GM18519 (cell line): ENCODE results near the gene CDC42BPA.
"Not testable (repeated sequence)": the region's sequence is repeated elsewhere in the genome, so short reads cannot be mapped to it uniquely, and the experiment has no call there.

Experiments used
- ATAC-seq: cut with Tn5 transposase; IDR thresholded peaks from one replicate; pipeline ENCODE4 v1.9.1; 2021; ENCODE audit warnings: mild to moderate bottlenecking, moderate library complexity; ENCODE audit not compliant: unreplicated experiment, low FRiP score

Gene CDC42BPA

DNA sequence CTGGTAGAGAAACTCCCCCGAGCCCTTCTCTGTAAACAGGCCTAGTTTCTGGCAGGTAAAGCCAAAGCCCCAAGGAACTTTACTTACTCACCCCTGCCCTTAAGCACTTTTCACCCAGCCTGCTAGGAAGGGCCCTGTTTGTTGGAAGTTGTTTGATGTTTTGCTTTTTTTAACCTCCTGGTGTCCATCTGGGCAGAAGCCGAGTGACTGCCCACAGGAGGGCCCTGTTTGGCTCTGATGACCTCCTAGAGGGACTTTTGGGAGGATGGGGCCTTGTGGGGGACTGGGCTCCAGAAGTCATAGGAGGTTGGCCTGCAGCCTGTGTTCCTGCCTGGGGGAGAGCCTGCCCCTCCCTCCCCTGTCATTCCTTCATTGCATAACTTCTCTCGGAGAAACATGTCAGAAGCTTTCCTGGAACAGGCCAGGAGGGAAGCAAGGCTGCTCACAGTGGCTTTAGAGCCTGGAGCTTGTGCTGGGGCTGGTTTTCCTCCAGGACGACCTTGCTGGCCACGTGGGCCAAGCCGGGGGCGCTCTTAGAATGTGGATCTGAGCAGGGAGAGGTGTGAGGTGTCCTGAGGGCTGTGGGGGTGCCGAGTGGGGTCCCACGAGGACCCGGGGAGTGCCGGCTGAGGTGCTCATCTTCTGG is 344.3 kb downstream of the CDC42BPA start:
- no peak for ATAC-seq

DNA sequence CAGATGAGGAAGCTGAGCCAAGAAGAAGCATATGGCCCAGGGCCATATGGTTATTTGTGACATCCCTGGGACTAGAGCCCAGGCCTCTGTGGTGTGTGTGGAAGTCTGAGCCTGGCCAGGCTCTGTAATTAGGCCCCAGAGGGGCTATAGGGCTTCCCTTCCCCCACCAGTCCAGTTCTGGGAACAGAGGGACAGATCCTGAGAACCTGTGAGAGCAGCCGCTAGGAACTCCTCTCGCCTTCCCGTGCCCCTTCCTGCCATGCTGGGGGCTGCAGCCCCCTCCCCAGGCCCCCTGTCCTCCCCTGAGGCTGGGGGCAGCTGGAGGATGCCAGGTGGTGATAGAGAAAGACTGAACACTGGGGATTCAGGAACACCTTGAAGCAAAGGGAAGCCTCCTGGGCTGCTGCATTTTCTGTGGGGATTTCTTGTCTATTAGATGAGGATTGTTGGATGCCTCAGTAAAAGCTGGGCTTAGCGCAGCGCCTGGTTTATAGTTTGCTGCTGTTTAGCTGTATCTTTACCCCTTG is 344.9 kb downstream of the CDC42BPA start:
- ATAC-seq, result no peak

DNA sequence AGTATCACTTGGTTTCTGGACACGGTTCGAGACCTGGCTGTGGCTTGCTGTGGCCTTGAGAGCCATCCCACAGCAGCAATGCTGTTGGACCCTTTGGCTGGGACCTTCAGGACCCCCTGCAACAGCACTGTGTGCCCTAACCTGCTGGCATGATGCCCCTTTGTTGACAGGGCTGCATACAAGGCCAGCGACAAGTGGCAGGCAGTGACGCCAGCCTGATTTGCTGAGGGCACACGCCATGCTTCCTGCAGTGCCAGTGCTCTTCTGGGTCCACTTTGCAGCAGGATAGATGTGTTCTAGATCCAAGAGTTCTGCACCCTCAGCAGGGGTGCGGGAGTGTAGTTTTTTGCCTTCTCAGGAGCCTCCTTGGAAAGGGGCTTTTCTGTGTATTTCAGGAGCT is 345.4 kb downstream of the CDC42BPA start:
- no peak for ATAC-seq

DNA sequence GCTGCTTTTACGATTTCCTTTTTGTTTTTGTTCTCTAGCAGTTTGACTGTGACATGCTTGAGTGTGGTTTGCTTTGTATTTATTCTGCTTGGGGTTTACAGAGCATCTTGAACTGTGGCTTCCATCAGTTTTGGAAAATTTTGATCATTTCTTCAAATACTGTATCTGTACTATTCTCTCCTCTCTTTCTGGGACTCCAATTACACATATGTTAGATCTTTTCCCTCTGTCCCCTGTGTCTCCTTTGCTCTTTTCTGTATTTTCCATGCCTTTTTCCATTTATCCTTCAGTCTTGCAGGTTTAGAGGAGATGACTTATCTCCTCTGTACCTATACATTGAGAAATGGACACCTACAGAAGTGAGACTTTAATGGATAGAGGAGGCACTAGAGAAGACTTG is 346.5 kb downstream of the CDC42BPA start:
- ATAC-seq, result no peak

DNA sequence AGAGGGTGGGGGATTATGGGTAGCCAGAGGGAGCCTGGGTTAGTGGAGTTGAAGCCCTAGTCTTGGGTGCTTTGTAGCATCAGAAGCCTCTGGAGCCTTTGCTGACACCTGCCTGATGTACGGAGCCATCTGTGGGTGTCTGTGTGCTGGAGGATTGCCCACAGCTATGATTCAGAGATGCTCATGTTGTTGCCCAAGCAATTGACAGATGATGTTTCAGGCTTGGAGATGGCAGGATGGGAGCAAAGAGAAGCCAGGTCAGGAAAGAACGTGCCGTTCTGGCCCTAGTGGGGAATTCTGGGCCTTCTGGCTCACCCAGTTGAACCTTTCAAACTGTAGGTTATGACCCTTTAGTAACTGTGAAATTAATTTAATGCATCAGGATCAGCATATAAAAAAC is 350.6 kb downstream of the CDC42BPA start:
- ATAC-seq, result no peak

DNA sequence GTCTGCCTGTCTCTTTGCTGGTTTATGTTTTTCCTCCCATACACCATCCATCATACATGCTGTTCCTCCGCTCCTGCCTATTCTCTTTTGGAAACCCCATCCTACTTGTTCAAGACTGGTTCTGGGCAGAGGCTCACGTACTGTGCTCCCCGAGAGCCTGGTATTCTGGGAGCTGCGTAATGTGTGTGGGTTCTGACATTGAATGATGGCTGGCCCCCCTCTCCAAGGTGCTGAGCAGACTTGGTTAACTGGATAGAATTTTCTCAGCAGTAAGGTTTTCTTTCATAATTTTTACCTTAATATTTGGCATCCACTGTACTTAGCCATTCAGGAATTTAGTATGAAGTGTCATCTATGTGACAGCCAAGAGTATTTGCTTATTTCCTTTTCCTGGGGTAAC is 351.6 kb downstream of the CDC42BPA start:
- no peak for ATAC-seq

DNA sequence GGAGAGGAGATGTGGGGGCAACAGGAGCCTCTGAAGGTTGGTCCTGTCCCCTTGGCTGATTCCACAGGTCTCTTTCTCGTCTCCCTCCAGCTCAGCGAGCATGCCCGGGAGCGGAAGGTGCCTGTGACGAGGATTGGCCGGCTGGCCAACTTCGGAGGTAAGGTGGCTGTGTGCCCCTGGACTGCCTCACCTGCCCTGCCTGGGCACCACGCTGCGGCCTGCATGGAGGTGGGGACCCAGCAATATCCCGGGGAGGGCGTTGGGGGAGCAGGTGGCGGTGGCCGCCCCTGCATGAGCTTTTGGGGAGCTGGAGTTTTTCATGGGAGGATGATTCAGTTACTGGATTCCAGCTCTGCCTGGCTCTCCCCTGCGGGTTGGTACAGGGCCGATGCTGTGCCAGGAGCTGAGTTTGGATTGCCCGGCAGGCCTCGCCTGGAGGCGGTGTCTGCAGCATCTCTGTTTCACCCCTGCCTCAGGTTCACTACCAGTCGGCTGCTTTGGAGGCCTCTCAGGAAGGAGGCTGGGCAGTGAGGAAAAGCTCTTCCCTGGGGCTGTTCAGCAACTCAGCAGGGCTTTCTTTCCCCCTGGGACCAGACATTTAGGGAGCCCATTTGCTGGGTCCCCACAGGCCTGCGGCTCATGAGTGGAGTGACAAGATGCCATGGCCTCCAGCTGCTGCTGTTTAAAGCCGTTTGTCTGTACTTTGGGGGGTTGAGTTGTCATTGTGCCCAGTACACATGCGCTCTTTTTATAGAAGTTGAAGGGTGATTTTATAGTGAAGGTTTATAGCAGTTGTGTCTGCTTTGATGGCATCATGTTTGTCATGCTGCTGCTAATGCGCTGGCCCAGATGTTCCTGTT is 352.5 kb downstream of the CDC42BPA start:
- ATAC-seq, result no peak

DNA sequence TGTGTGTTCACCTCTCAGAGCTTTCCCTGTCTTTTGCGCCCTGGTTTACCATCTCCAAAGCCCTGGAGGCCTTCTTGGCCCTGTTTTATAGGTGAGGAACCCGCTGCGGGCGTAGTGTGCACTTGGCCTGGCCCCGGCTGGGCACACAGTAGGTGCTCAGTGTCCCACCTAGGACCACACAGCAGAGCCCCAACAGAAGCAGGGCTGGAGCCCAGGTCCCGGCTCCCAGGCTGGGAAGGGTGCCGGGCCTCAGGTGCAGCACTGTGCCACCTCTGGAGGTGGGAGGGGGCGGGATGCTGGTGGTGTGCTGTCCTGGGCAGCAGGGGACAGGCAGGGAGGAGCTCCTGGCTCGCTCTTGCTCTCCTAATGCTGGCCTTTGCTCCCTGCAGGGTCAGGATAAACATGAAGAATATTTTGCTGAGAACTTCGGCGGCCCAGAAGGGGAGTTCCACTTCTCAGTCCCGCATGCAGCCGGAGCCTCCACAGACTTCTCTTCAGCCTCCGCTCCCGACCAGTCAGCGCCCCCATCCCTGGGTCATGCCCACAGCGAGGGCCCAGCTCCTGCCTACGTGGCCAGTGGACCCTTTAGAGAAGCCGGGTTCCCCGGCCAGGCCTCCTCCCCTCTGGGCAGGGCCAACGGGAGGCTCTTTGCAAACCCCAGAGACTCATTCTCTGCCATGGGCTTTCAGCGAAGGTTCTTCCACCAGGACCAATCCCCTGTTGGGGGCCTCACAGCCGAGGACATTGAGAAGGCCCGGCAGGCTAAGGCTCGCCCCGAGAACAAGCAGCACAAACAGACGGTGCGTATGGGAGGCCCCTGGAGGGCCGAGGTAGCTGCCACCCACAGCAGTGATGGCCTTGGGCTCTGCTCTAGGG is 353.4 kb downstream of the CDC42BPA start:
- ATAC-seq, result no peak

DNA sequence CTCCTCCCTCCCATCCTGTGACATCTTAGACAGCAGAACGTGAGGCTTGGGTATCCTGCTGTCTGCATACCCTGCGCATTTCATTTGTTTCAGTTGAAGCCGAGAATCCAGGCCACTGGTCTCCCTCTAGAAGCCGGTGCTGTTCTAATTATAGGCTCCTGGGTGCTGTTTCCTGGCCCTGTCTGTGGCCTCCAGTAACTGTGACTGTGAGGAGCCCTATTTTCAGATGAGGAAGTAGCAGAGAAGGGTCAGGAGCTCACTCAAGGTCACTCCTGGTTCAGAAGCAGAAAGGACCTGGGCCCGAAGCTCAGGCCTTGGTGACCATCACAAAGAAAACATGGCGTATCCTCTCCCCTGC is 354.2 kb downstream of the CDC42BPA start:
- ATAC-seq, result no peak

DNA sequence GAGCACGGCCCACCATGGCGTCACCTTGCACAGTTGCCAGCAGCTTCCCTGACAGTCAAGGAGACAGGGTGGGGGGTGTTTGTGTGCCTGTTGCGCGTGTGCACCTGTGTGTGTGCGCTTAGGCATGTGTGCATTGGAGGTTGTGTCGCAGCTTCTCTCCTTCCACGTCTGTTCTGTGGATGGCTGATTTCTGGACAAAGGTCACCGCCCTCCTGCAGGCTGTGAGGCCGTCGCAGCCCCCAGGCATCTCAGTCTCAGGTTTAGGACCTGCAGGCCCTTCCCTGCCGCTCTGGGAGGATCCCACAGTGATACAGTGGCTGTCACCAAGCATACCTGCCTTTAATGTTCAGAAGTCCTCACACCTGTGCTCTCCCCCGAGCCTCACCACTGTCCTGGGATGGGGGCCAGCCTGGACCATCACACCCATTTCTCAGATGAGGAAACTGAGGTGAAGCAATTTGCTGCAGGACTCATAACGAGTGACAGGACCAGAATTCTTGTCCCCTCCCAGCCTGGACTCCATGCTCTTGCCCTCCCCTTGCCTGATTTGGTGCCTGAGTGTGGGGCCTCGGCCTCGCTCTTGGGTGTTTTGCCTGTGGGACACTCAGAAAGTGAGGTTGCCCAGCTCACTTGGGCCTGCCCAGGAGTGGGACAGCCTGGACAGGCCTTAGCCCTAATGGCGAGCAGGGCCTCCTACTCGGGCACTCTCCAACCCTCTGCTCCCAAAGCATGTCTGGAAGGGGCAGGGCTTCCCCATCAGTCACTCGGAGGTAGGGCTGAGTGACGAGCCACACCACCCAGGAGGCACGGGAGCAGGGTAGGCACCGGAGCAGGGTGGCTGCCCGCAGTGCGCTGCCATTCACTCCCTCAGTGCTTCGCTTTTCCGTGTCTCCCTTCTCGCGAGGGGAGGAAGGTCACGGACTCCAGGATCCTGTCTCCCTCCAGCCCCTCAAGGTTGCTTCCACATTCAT is 355.6 kb downstream of the CDC42BPA start:
- ATAC-seq, result no peak

DNA sequence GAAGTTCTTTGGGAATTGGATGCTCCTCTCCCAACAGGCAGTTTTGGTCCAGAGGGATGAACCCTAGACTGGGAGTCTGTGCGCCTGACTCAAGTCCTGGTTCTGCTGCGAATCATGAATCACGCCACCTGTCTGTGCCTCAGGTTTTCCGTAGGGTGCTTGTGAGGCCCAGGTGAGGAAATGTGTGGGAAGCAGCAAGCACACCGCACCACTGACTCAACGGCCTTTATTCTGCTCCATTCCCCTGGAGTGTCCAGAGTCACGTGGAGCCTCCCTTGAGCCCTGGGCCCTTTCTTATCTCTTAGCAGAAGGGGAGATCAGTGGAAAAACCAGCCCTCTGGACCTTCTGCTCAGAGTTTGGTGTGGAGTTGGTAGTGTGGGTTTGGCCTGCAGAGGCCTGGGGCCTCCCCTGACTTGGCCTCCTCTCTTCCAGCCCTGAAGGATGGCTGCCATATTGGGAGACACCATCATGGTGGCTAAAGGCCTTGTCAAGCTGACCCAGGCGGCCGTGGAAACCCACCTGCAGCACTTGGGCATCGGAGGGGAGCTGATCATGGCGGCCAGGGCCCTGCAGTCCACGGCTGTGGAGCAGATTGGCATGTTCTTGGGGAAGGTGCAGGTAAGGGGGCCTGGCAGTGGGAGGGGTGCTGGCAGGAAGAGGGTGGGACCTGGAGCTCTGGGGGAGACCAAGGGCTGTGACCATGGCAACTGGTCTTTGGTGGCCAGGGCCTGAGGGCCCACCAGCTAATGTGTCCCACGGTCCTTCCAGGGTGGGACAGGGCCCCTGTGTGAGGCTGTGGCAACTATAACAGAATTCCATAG is 357.1 kb downstream of the CDC42BPA start:
- ATAC-seq, result no peak

DNA sequence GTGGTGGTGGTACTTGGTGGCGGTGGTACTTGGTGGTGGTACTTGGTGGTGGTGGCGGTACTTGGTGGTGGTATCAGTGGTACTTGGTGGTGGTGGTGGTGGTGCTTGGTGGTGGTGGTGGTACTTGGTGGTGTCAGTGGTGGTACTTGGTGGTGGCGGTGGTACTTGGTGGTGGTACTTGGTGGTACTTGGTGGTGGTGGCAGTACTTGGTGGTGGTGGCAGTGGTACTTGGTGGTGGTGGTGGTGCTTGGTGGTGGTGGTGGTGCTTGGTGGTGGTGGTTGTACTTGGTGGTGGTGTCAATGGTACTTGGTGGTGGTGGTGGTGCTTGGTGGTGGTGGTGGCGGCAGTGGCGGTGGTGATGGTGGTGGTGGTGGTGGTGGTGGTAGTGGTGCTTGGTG is 358.0 kb downstream of the CDC42BPA start:
- no peak for ATAC-seq

DNA sequence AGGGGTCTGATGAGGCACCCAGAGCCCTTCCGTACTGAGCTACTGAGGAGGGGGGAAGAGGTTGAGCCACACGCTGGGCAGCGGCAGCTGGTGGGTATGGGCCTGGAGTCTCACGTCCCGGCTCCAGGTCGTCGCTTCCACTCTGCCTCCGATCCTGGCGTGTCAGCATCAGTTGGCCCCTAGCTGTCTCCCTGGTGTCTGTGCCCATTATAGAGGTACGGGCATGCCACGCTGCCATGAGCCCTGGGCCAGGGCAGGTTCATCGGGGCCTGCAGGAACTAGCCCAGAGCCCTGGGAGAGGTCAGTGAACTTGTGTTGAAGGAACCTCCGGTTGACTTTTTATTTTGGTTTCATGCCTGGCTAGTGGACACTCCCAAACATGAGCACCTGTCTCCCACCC is 360.0 kb downstream of the CDC42BPA start:
- no peak for ATAC-seq

DNA sequence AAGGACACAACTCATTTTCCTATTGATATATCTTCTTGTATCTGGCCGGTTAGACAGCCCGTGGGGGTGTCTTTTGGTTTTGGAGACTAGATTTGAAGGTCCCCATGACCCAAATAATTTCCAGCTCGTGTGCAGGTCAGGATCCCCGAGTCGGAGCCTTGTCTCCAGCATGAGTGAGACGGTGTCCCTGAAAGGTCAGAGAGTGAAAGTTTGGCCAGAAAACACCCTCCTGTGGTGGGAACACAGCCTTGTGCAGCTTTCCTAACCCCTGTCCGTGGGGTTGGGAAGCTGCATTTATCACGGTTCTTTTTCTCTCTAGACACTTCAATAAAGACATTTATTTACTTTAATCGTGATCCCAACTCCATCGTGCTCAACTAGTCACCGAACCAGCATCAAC is 360.6 kb downstream of the CDC42BPA start:
- no peak for ATAC-seq

DNA sequence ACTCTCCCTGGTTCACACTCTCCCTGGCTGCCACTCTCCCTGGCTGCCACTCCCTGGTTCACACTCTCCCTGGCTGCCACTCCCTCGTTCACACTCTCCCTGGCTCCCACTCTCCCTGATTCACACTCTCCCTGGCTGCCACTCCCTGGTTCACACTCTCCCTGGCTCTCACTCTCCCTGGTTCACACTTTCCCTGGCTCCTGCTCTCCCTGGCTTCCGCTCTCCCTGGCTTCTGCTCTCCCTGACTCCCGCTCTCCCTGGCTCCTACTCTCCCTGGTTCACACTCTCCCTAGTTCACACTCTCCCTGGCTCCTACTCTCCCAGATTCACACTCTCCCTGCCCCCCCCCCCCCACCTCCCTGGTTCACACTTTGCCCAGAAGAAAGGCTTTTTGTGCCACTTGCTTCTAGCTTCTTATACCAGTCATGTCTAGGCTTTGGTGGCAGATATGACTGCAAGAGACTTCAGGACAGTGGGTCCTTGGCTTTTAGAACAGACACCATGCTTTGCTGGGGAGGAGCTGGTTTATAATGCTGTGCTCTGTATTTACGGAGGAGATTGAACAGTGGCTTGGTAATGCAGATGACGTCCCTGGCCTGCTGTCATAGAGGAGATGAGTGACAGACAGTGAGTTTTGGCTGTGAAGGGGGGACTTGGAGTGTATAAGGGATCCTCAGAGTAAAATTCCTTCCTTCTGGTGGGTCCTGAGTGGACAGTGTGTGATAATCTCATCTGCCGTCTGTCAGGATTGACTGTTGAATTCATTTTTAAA is 361.2 kb downstream of the CDC42BPA start:
- no peak for ATAC-seq

DNA sequence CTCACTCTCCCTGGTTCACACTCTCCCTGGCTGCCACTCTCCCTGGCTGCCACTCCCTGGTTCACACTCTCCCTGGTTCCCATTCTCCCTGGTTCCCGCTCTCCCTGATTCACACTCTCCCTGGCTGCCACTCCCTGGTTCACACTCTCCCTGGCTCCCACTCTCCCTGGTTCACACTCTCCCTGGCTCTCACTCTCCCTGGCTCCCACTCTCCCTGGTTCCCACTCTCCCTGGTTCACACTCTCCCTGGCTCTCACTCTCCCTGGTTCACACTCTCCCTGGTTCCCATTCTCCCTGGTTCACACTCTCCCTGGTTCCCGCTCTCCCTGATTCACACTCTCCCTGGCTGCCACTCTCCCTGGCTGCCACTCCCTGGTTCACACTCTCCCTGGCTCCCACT is 362.4 kb downstream of the CDC42BPA start:
- not testable (repeated sequence) for ATAC-seq

DNA sequence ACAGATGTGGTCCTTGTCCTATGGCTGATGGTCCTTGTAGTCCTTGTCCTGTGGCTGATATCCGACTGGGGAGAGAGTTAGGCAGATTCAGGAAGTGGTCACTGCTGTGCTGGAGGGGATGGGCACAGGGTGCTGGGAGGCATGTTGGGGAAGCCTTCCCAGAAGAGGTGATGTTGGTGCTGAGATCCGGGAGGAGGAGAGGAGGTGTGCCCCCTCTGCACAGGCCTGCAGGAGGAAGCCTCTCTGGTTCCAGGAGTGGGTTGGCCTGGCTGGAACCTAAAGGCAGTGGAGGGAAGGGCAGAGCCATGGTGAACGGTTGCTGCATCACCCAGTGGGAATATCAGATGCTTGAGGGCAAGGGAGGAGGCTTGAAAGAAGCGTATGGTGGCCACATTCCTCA is 363.5 kb downstream of the CDC42BPA start:
- ATAC-seq, result no peak

DNA sequence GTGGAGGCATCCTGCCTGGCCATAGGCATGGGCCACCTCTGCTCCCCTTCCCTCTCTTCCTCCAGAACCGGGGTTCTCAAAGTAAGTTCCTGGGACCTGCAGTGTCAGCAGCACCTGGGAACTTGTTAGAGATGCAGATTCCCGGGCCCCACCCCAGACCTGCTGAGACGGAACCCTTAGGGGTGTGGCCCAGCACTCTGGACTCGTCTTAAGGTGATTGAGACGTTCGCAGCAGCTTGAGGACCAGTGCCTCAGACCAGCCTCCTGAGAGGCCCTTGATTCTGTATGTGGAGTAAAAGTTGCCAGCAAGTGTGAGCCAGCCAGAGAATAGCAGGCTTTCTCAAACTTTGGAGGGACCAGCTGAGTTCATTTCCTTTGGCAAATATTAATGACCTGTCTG is 364.0 kb downstream of the CDC42BPA start:
- no peak for ATAC-seq
